HG03064 (cell line): ENCODE results near the gene CROCC2.

ENCODE experiments used
- ATAC-seq: cut with Tn5 transposase; IDR thresholded peaks from one replicate; pipeline ENCODE4 v1.9.1; 2021; ENCODE audit warnings: low read depth; ENCODE audit not compliant: unreplicated experiment

CROCC2 gene

GRCh38 chr2:240891492-240892340 lies 14.4 kb upstream of the CROCC2 start:
- no peak for ATAC-seq

GRCh38 chr2:240892356-240892755 lies 13.8 kb upstream of the CROCC2 start:
- no peak for ATAC-seq

DNA sequence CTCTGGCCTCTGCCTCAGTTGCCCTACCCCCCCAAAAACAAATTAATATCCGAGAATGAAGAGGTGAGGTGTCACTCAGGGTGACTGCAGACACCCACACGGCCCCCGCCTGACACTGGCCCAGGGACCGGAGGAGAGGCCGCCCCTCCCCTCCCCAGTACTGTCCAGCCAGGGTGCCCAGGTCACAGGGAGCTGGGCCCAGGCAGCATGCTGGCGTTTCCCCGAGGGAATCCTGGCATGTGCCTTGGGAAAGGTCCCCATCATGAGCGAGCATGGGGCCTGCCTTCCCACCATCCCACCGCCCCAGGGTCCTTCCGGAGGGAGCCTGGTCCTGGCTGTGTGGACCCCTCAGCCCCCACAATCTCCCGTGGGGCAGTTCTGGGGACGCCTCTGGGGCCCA lies 13.2 kb upstream of the CROCC2 start:
- no peak for ATAC-seq

GRCh38 chr2:240893363-240893844 lies 12.7 kb upstream of the CROCC2 start:
- ATAC-seq = no peak

DNA sequence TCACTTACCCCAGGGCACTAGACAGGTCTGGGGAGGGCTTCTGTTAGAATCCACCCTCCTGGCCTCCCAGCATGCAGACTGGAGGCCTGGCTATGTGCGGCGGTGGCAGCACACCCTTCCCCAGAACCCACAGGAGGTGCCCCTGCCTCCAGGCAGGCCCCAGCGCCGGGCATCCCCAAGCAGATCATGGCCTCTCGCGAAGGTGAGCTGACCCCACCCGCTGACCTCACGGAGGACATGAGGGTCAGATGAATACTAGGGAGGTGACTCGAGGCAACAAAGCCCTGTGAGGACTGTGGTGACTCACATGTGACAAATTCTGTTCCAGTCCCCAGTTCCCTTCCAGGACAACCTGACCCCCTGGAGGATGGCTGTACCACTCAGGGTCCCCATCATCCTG lies 12.1 kb upstream of the CROCC2 start:
- no peak for ATAC-seq

DNA sequence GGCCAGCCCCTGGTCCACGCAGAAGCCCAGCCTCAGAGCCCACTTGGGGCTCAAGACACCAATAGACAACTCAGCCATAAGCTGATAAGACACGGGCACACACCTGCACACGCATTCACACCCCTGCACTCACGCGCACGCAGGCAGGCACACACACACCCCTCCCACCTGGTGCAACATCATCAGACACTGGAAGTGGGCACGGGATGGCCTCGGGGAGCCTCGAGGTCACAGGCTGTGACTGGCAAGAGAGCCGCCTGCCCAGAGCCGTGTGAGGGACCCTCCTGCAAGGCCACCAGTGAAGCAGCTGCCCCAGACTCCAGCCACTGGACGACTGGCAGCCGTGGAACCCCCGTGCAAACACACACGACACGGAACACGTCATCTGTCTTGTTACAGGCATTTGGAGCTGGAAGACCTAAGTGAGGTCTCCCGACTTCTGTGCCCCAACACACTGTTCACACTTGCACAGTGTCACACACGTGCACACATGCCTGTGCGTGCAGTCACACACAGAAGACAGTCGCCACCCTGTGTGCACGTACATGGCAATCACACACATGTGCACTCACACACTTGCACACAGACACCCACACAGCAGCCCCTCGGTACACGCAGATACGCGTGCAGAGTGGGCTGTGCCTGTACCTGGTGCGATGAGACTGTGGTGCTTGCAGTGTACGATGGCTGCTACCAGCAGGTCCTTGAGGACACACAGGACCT lies 11.1 kb upstream of the CROCC2 start:
- ATAC-seq = no peak

GRCh38 chr2:240895656-240896388 lies 10.3 kb upstream of the CROCC2 start, which contains the start of gene MAB21L4:
Gene MAB21L4, minus strand, starts transcription at chr2:240896156. Its CDS starts 159 bp downstream, at chr2:240895997.
- ATAC-seq = no peak

DNA sequence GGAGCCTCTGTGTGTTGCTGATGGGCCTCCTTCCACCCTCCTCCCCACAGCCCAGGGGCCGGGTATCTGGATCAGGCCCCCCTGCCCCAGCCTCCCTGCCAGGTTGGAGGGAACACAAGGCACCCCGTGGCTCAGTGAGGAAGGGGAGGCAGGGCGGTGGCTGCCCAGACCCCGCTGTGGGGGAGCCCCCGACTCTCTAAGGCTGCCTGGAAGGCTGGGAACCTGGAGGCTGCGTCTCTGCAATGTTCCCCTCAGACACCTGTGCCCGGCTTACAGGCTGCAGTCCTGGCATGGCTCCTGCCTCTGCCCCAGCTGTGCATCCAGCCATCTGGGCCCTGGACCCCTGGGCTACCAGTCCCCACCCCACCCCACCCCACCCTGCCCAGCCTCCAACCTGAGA lies 9.7 kb upstream of the CROCC2 start:
- ATAC-seq = no peak

- ATAC-seq = no peak
Measured at GRCh38 chr2:240896871-240897692, 9.1 kb upstream of the CROCC2 start.

- no peak for ATAC-seq
Measured at GRCh38 chr2:240898108-240898730, 7.9 kb upstream of the CROCC2 start.

- ATAC-seq = no peak
Measured at GRCh38 chr2:240898731-240899467, 7.2 kb upstream of the CROCC2 start.

DNA sequence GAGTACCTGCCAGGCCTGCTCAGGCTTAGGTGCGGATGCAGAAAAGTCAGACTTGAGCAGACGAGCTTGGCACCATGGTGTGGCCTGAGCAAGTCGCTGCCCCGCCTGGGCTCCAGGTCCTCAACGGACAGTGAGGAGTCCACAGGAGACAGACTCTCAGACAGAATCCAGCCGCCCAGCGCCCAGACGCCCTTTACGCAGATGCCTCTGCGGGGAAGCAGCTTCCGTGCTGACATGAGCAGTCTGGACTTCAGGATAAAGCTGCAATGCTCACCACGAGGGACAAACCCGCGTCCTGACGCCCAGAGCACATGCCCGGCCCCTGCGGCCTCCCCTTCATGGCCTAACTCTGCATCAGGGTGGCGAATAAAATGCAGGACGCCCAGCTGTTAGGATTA lies 6.7 kb upstream of the CROCC2 start:
- ATAC-seq = no peak

DNA sequence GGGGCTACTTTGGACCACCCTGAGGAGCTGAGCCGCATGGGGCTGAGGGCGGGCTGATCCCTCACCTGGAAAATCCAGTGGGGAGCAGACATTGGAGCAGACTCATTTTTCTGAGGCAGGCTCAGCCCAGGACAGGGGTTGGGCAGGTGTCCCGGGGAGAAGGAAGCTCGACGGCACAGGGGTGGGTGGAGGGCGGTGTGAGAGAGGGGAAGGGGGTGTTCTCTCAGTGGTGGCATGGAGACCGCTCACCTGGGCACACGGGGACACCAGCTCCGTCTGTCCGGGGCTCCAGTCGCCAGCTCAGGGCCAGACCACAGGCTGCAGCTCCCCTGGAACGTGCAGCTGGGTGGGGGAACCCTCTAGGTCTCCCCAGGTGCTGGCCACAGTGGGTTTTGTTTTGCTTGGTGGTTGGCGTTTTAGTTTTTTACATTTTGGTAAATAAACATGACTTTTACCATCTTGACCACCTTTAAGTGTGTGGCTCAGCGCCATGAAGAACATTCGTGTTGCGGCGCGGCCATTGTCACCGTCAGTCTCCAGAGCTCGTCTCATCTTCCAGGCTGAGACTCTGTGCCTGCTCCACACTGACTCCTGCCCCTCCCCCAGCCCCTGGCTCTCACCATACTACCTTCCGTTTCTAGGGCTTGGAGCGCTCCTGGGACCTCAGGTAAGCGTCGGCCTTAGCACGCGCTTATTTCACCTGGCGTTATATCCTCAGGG lies 5.8 kb upstream of the CROCC2 start:
- no peak for ATAC-seq

DNA sequence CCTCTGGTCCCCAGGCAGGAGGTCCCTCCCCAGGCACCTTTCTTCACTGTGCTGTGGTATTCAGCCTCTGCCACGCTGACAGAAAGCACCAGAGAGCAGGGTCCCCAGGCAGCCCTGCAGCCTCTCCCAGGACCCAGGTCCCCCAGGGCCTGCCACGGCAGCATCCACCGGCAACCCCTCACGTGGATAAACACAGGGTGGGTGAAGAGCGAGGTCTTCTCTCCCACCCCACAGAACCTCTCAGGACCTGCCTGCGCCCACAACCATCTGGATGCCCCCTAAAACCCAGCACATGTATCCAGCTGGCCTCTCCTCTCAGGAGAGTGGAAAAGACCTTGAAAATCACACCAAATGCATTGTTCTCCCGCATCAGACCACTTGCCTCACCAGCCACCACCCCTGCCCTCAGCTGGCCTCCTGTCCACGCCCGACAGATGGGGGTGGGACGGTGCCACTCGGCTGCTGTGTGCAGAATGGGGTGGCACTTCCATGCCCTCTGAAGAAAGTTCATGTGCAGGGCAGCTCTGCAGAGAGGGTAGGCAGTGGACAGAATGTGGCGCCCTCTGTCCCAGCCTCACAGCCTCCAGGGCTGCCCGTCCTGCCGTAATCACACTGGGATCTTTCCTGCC lies 4.0 kb upstream of the CROCC2 start:
- ATAC-seq = no peak

GRCh38 chr2:240902615-240903041 lies 3.5 kb upstream of the CROCC2 start:
- no peak for ATAC-seq

DNA sequence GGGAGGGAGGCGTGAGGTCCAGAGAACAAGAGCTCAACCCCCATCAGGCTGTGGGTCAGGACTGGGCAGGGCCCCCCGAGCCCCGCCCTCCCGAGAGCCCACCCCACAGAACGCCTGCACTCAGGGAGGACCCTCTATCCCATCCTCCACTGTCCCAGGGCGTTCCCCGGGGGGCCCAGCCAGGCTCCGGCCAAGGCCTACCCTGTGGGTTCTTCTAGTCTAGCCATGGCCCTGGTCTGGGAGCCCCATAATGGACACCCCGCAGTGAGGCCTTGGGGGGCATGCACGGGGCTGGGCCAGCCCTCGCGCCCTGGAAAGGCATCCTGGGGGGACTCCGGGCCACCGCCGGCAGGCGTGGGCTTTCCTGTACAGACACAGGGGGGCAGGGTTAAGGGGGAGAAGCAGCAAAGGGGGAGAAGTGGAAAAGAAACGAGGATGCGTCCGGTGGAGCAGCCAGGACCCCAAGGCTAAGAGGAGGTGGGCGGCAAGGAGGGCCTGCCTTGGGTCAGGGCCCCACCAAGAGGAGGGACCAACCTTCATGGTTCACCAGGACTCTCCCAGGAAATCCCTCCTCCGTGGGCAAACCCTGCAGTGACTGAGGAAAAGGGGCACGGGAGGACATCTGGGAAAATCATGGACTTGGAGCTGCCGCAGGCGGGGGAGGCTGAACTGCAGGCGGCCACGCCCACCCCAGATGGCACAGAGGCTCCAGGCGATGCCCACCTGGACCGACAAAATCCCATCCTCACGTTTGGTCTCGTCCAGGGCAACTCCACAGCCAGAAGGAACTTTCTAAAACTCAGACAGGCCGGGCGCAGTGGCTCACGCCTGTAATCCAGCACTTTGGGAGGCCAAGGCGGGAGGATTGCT lies 2.7 kb upstream of the CROCC2 start:
- ATAC-seq = no peak
